Smooth muscle cell of the coronary artery (primary cell): ENCODE data around the gene TEF. TPM values are rescaled to one million over a fixed set of nuclear protein-coding genes. Genes with fewer than 3 reads are reported as not detected.

Experiments used
- total RNA-seq: library from RNA; depleted of rRNA; stranded (reverse); fragments of >200 nt; gene quantifications from 2 replicates; pipeline ENCODE4 v1.2.3, GENCODE V29; 2014; ENCODE audit warnings: low replicate concordance

TEF gene
- total RNA-seq: 4.5 and 10.5 TPM in 2 replicates

GRCh38 chr22:41381329-41382097 lies at the start of gene TEF:
Gene TEF, plus strand, starts transcription at chr22:41381942. Its CDS starts 103 bp downstream, at chr22:41382045.

GRCh38 chr22:41446639-41447434 lies 65.1 kb downstream of the TEF start, which contains the start of gene TOB2:
Gene TOB2, minus strand, starts transcription at chr22:41446801. Its CDS starts 9,456 bp downstream, at chr22:41437345.

Other genes with a start within 250 kb of the TEF start
- gene L3MBTL2, start 176.6 kb upstream of the TEF start, total RNA-seq: 18.4 and 19.1 TPM in 2 replicates
- 0.12 and 0.60 TPM in 2 replicates for gene CHADL, start 141.0 kb upstream of the TEF start, total RNA-seq
- 30.9 and 62.8 TPM in 2 replicates for gene RANGAP1, start 95.8 kb upstream of the TEF start, total RNA-seq
- 39.3 and 61.9 TPM in 2 replicates for gene ZC3H7B, start 80.4 kb upstream of the TEF start, total RNA-seq
- gene TOB2, start 64.9 kb downstream of the TEF start, total RNA-seq: 10.1 TPM in 2 replicates
- gene PHF5A, start 86.8 kb downstream of the TEF start, total RNA-seq: 59.8 and 62.2 TPM in 2 replicates
- 67.7 and 78.2 TPM in 2 replicates for gene ACO2, start 87.2 kb downstream of the TEF start, total RNA-seq
- 20.2 and 33.2 TPM in 2 replicates for gene POLR3H, start 162.5 kb downstream of the TEF start, total RNA-seq
- gene CSDC2, start 179.1 kb downstream of the TEF start, total RNA-seq: 1.4 and 9.3 TPM in 2 replicates
- gene PMM1, start 207.9 kb downstream of the TEF start, total RNA-seq: 25.5 and 26.2 TPM in 2 replicates
- 6.4 and 12.7 TPM in 2 replicates for gene DESI1, start 239.1 kb downstream of the TEF start, total RNA-seq
- gene XRCC6, start 239.4 kb downstream of the TEF start, total RNA-seq: 210 and 290 TPM in 2 replicates